Upper lobe of left lung (tissue), 4 donors: Measurements from ENCODE around the gene AHCYL2.

Source experiments
- CTCF ChIP-seq, 6 experiments: fragments of 450-650 bp in 4 of 6; fragments of 200-600 bp in 2 of 6; sonication (generic) in 2 of 6; IDR thresholded peaks; one replicate each; pipeline ENCODE4 v1.5.1; 2016 to 2019; ENCODE audit warnings: antibody characterized with exemption in 6 of 6
- EP300 ChIP-seq, 4 donors: sonication (generic); formaldehyde crosslinking; IDR thresholded peaks; one replicate each; pipeline ENCODE4 v1.5.1; 2017; ENCODE audit warnings: antibody characterized with exemption in 4 of 4, control low read depth in 2 of 4
- POLR2A ChIP-seq, 4 donors: fragments of 450-650 bp; IDR thresholded peaks; one replicate each; pipeline ENCODE4 v1.5.1; 2016 to 2017; ENCODE audit warnings: antibody characterized with exemption in 4 of 4, mild to moderate bottlenecking in 2 of 4

- TF ChIP-seq CTCF (IDR thresholded peaks at IDR 0.05) (no peak), EP300 (IDR thresholded peaks at IDR 0.05) (no peak), POLR2A (IDR thresholded peaks at IDR 0.05) (no peak)
These were observed 16.2 kb upstream of the AHCYL2 start for GRCh38 chr7:129208667-129209066.
